Measurements from ENCODE around the gene SNHG17.

- no peak for TF ChIP-seq GATA2 (IDR thresholded peaks at IDR 0.05; ENCODE audit: low read depth, low read length)
- TF ChIP-seq GATA3 (IDR thresholded peaks at IDR 0.05; ENCODE audit: low read depth, low read length) = no peak
Observed at GRCh38 chr20:38445381-38445796, 10.3 kb upstream of the SNHG17 start.
